SU-DHL-6 (cell line): Measurements from ENCODE around the gene SLC35F1.

ENCODE experiments used
- H2AFZ ChIP-seq: fragments of 200-600 bp; sonication (generic); 2 replicates; pipeline ENCODE4 v1.6.1; 2014; ENCODE audit warnings: low read depth, mild to moderate bottlenecking, moderate library complexity, mixed read lengths, antibody characterized with exemption, low read length; ENCODE audit not compliant: severe bottlenecking
- H3F3A ChIP-seq: fragments of 200-600 bp; shearing (Covaris generic); 2 replicates; pipeline ENCODE4 v1.6.0; 2016; ENCODE audit warnings: antibody characterized with exemption, mild to moderate bottlenecking; ENCODE audit not compliant: insufficient read depth
- H3K27ac ChIP-seq: fragments of 200-600 bp; sonication (generic); 2 replicates; pipeline ENCODE4 v1.5.1; 2016; ENCODE audit warnings: low read depth, mild to moderate bottlenecking, low read length, moderate library complexity, mixed read lengths
- H3K27me3 ChIP-seq: fragments of 200-600 bp; sonication (generic), shearing (Covaris generic); 2 replicates; pipeline ENCODE4 v1.6.0; 2014; ENCODE audit warnings: mild to moderate bottlenecking, low read length
- H3K36me3 ChIP-seq: fragments of 200-600 bp; sonication (generic); 2 replicates; pipeline ENCODE4 v1.6.1; 2014; ENCODE audit warnings: mild to moderate bottlenecking, low read length, mixed read lengths
- H3K4me2 ChIP-seq: fragments of 300-600, 200-600 bp; shearing (Covaris generic), sonication (generic); 2 replicates; pipeline ENCODE4 v1.6.0; 2014; ENCODE audit warnings: low read length, low read depth, mild to moderate bottlenecking; ENCODE audit not compliant: poor library complexity, severe bottlenecking
- H3K4me3 ChIP-seq: fragments of 200-600 bp; sonication (generic); 2 replicates; pipeline ENCODE4 v1.5.1; 2014; ENCODE audit warnings: antibody characterized with exemption, low read length, mild to moderate bottlenecking, mixed read lengths; ENCODE audit not compliant: insufficient read depth, poor library complexity, severe bottlenecking
- H3K79me2 ChIP-seq: fragments of 200-600 bp; sonication (generic); 2 replicates; pipeline ENCODE4 v1.6.1; 2014; ENCODE audit warnings: mild to moderate bottlenecking, low read length, moderate library complexity; ENCODE audit not compliant: insufficient read depth
- H3K9ac ChIP-seq: fragments of 200-600 bp; sonication (generic); 2 replicates; pipeline ENCODE4 v1.7.0; 2014; ENCODE audit warnings: mild to moderate bottlenecking, low read length
- H3K9me2 ChIP-seq: fragments of 200-600 bp; sonication (generic); replicated peaks from 2 replicates; pipeline ENCODE4 v1.6.1; 2014; ENCODE audit warnings: low read length; ENCODE audit not compliant: insufficient read depth
- H3K9me3 ChIP-seq: fragments of 200-600 bp; sonication (generic); 2 replicates; pipeline ENCODE4 v1.6.1; 2014; ENCODE audit warnings: low read length, mixed read lengths; ENCODE audit not compliant: insufficient read depth
- H4K20me1 ChIP-seq: fragments of 200-600 bp; sonication (generic); 2 replicates; pipeline ENCODE4 v1.6.1; 2014; ENCODE audit warnings: low read depth, mild to moderate bottlenecking, antibody characterized with exemption, low read length, moderate library complexity, mixed read lengths
- CTCF ChIP-seq: fragments of 200-600 bp; sonication (generic); IDR thresholded peaks from one replicate; pipeline ENCODE4 v1.5.1; 2017; ENCODE audit warnings: antibody characterized with exemption, mild to moderate bottlenecking, low read length, moderate library complexity; ENCODE audit not compliant: insufficient read depth, poor library complexity, severe bottlenecking
- EZH2phosphoT487 ChIP-seq: fragments of 200-600 bp; sonication (generic), shearing (Covaris generic); conservative IDR thresholded peaks from 2 replicates; pipeline ENCODE4 v1.6.1; 2018; ENCODE audit warnings: mild to moderate bottlenecking, antibody characterized with exemption, low read length, moderate library complexity, mixed read lengths

SLC35F1 gene

GRCh38 chr6:118123503-118124037, 216.5 kb downstream of the SLC35F1 start:
- Histone ChIP-seq H3K4me2 (no peak overlapping the region), H3K79me2 (no peaks in the 10 kb centered on the region), H3K9me2 (no peaks in the 10 kb centered on the region), H3K9me3 (no peaks in the 10 kb centered on the region), H3K4me3 (no peak overlapping the region), H3K27ac (no peak overlapping the region), H3K27me3 (no peaks in the 10 kb centered on the region), H2AFZ (no peak overlapping the region), H3K36me3 (no peaks in the 10 kb centered on the region), H3K9ac (no peak overlapping the region), H4K20me1 (no peaks in the 10 kb centered on the region), H3F3A (no peaks in the 10 kb centered on the region)
- TF ChIP-seq CTCF (no peak), EZH2phosphoT487 (no peak)

- Histone ChIP-seq H3K27me3 (no peaks in the 10 kb centered on the region), H3K27ac (no peak overlapping the region), H3K9me3 (no peaks in the 10 kb centered on the region), H3K9ac (no peak overlapping the region), H3K4me2 (no peak overlapping the region), H2AFZ (no peak overlapping the region), H3F3A (no peaks in the 10 kb centered on the region), H3K9me2 (no peaks in the 10 kb centered on the region), H3K4me3 (no peak overlapping the region), H3K36me3 (no peaks in the 10 kb centered on the region), H3K79me2 (no peaks in the 10 kb centered on the region), H4K20me1 (no peaks in the 10 kb centered on the region)
- TF ChIP-seq EZH2phosphoT487 (no peak), CTCF (no peak)
Measured at GRCh38 chr6:118124851-118125250, 217.8 kb downstream of the SLC35F1 start.

- no peak overlapping the region for H3K9ac ChIP-seq
Measured at GRCh38 chr6:118128755-118129154, 221.7 kb downstream of the SLC35F1 start.

More at GRCh38 chr6:118128755-118129154, 221.7 kb downstream of the SLC35F1 start:
- Histone ChIP-seq H3K79me2 (no peaks in the 10 kb centered on the region), H3K9me3 (no peaks in the 10 kb centered on the region), H3K27ac (no peak overlapping the region), H3K9me2 (no peaks in the 10 kb centered on the region), H3K27me3 (no peaks in the 10 kb centered on the region), H2AFZ (no peak overlapping the region), H4K20me1 (no peaks in the 10 kb centered on the region), H3K36me3 (no peaks in the 10 kb centered on the region), H3K4me3 (no peak overlapping the region), H3K4me2 (no peak overlapping the region), H3F3A (no peaks in the 10 kb centered on the region)
- TF ChIP-seq CTCF: no peak
- TF ChIP-seq EZH2phosphoT487: no peak
